Endodermal cell (in vitro differentiated cells): ENCODE measurements around the gene OGDHL. TPM values are rescaled to one million over a fixed set of nuclear protein-coding genes. Genes with fewer than 3 reads are reported as not detected.
A peak's percentile ranks its signal among the peaks of the same experiment; 100 is the strongest.

ENCODE experiments used
- DNase-seq: peaks from one replicate; pipeline ENCODE4 v3.0.0-alpha.2; 2017
- H3K27ac ChIP-seq: 2 replicates; pipeline ENCODE4 v1.5.1; 2013; ENCODE audit warnings: mild to moderate bottlenecking, low read depth, low read length, moderate library complexity
- H3K27me3 ChIP-seq: 2 replicates; pipeline ENCODE4 v1.6.1; 2013; ENCODE audit warnings: mild to moderate bottlenecking, low read length, moderate library complexity; ENCODE audit not compliant: insufficient read depth, control insufficient read depth, poor library complexity, severe bottlenecking
- H3K36me3 ChIP-seq: 2 replicates; pipeline ENCODE4 v1.7.0; 2013; ENCODE audit warnings: mild to moderate bottlenecking, low read length, moderate library complexity; ENCODE audit not compliant: control insufficient read depth, insufficient read depth
- H3K4me1 ChIP-seq: one replicate; pipeline ENCODE4 v1.7.0; 2013; ENCODE audit warnings: low read length; ENCODE audit not compliant: control insufficient read depth, insufficient read depth
- H3K4me3 ChIP-seq: 2 replicates; pipeline ENCODE4 v1.5.1; 2013; ENCODE audit warnings: mild to moderate bottlenecking, low read length, moderate library complexity
- H3K9ac ChIP-seq: 2 replicates; pipeline ENCODE4 v1.6.1; 2013; ENCODE audit warnings: mild to moderate bottlenecking, low read length, moderate library complexity; ENCODE audit not compliant: poor library complexity, severe bottlenecking; ENCODE audit errors: extremely low read depth
- H3K9me3 ChIP-seq: 2 replicates; pipeline ENCODE4 v1.6.1; 2013; ENCODE audit warnings: mild to moderate bottlenecking, low read length, moderate library complexity; ENCODE audit not compliant: control insufficient read depth
- H3K27ac Mint-ChIP-seq: 2 replicates; pipeline ENCODE4 v1.8.0; 2020; ENCODE audit warnings: mixed read lengths
- H3K27me3 Mint-ChIP-seq: 2 replicates; pipeline ENCODE4 v1.8.0; 2021; ENCODE audit warnings: mild to moderate bottlenecking, mixed read lengths; ENCODE audit not compliant: insufficient read depth
- H3K36me3 Mint-ChIP-seq: 2 replicates; pipeline ENCODE4 v1.8.0; 2020; ENCODE audit warnings: low read depth, mixed read lengths
- H3K4me1 Mint-ChIP-seq: 2 replicates; pipeline ENCODE4 v1.8.0; 2020; ENCODE audit warnings: mixed read lengths
- H3K4me3 Mint-ChIP-seq: 2 replicates; pipeline ENCODE4 v1.8.0; 2020; ENCODE audit warnings: mild to moderate bottlenecking, moderate library complexity, mixed read lengths
- H3K9me3 Mint-ChIP-seq: 2 replicates; pipeline ENCODE4 v1.8.0; 2020; ENCODE audit warnings: mild to moderate bottlenecking, mixed read lengths
- WGBS, 2 experiments: methylation state at CpG; one replicate each; pipeline versions ENCODE4 v1.1.5 to v1.1.7; 2013; ENCODE audit warnings: missing lambda C conversion rate in 2 of 2, mixed read lengths in 1 of 2; ENCODE audit not compliant: insufficient coverage in 1 of 2, insufficient read length in 1 of 2; 5-methylcytosine and 5-hydroxymethylcytosine counted together
- total RNA-seq, 2 donors: library from RNA; stranded (reverse); fragmentation: NEBNext Ultra II Directional in 1 of 2; extraction: Animal tissue kit (Norgen Biotek cat#: 25700) in 1 of 2; gene quantifications; 2 replicates in 1 of 2; 3 replicates in 1 of 2; pipeline ENCODE4 v1.2.1, GENCODE V29; 2021
- TF ChIP-seq, protein P1 (sequence below): fragments of 200-600 bp; sonication (generic); conservative IDR thresholded peaks from 2 replicates; pipeline ENCODE4 v1.5.0; 2021; ENCODE audit warnings: antibody characterized with exemption, mild to moderate bottlenecking

The OGDHL gene
- total RNA-seq, 2 donors from 2014 or later: 13.0 to 14.6 TPM

- no peaks in the 10 kb centered on the region for H3K4me1 Mint-ChIP-seq
- WGBS, 2 experiments: 91 to 94% methylated on average over 19 to 23 of the region's 23 CpGs
Measured at GRCh38 chr10:49742683-49743463, 19.2 kb downstream of the OGDHL start.

GRCh38 chr10:49741108-49741995, 20.8 kb downstream of the OGDHL start:
- no peak overlapping the region for H3K4me3 Mint-ChIP-seq
- H3K9me3 ChIP-seq: no peaks in the 10 kb centered on the region

More at GRCh38 chr10:49742683-49743463, 19.2 kb downstream of the OGDHL start:
- Mint-ChIP-seq H3K4me3 (no peak overlapping the region), H3K36me3 (peaks cover 9% of the 10 kb centered on the region), H3K27ac (no peak overlapping the region), H3K9me3 (no peaks in the 10 kb centered on the region), H3K27me3 (no peaks in the 10 kb centered on the region)
- Histone ChIP-seq H3K36me3 (no peaks in the 10 kb centered on the region), H3K27ac (no peak overlapping the region), H3K4me1 (no peaks in the 10 kb centered on the region), H3K4me3 (no peak overlapping the region), H3K9ac (no peak overlapping the region), H3K9me3 (no peaks in the 10 kb centered on the region), H3K27me3 (no peaks in the 10 kb centered on the region)
- DNase-seq: no peak
- TF ChIP-seq, protein P1, sequence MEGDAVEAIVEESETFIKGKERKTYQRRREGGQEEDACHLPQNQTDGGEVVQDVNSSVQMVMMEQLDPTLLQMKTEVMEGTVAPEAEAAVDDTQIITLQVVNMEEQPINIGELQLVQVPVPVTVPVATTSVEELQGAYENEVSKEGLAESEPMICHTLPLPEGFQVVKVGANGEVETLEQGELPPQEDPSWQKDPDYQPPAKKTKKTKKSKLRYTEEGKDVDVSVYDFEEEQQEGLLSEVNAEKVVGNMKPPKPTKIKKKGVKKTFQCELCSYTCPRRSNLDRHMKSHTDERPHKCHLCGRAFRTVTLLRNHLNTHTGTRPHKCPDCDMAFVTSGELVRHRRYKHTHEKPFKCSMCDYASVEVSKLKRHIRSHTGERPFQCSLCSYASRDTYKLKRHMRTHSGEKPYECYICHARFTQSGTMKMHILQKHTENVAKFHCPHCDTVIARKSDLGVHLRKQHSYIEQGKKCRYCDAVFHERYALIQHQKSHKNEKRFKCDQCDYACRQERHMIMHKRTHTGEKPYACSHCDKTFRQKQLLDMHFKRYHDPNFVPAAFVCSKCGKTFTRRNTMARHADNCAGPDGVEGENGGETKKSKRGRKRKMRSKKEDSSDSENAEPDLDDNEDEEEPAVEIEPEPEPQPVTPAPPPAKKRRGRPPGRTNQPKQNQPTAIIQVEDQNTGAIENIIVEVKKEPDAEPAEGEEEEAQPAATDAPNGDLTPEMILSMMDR: no peak

More at GRCh38 chr10:49741108-49741995, 20.8 kb downstream of the OGDHL start:
- Mint-ChIP-seq H3K36me3 (peaks cover 7% of the 10 kb centered on the region), H3K27me3 (no peaks in the 10 kb centered on the region), H3K4me1 (no peaks in the 10 kb centered on the region), H3K9me3 (no peaks in the 10 kb centered on the region), H3K27ac (no peak overlapping the region)
- H3K36me3 ChIP-seq: no peaks in the 10 kb centered on the region
- no peak overlapping the region for H3K4me3 ChIP-seq
- 95 to 98% methylated on average over 4 to 7 of the region's 7 CpGs for WGBS, 2 experiments
- no peak overlapping the region for H3K27ac ChIP-seq
- H3K27me3 ChIP-seq: no peaks in the 10 kb centered on the region
- H3K9ac ChIP-seq: no peak overlapping the region
- DNase-seq: peak; percentile 44
- TF ChIP-seq, protein P1: no peak
- no peaks in the 10 kb centered on the region for H3K4me1 ChIP-seq
